Activated effector memory CD4-positive, alpha-beta T cell treated with anti-CD3 and anti-CD28 coated beads, Interleukin-2, amount 50 U/mL, for 16 hours (primary cell): ENCODE data around the gene CYP46A1.
"Not testable (repeated sequence)": the region's sequence is repeated elsewhere in the genome, so short reads cannot be mapped to it uniquely, and the experiment has no call there.

Experiments
- DNase-seq: peaks from one replicate; pipeline ENCODE4 v3.0.0-alpha.2; 2020

Gene CYP46A1

DNA sequence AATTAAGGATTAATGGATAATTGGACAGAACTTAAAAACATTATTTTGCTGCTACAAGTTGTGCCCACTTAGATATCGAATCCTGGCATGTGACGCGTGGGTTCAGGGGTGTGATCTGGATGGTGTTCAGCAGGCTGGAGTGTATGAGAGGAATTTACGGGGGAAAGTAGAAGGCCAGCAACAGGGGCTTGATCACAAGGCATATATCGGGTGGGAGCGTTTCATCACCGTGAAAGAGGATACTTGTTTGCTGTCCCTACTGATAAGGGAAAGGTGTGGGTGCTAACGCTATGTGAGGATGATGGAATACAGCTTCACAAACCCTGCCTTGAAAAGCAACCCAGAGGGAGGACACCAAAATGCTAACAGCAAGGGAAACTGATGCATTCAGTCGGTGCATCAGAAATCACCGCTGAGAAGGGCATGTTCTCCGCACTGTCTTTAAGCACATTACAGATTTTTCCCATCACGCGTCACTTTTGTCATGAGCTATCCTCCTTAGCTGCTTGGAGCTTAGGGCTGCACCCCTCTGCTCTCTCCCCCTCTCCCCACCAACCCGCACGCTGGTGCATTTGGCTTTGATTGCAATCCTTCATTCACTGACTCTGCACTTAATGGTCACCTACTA lies 25.8 kb upstream of the CYP46A1 start:
- no peak for DNase-seq

DNA sequence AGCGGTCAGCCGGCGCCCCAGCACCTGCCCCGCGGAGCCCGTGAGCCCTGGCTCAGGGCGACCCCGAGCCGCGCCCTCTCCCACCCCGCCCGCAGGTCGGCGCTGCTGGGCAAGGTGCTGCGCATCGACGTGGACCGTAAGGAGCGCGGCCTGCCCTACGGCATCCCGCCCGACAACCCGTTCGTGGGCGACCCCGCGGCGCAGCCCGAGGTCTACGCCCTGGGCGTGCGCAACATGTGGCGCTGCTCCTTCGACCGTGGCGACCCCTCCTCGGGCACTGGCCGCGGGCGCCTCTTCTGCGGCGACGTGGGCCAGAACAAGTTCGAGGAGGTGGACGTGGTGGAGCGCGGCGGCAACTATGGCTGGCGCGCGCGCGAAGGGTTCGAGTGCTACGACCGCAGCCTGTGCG lies 24.8 kb upstream of the CYP46A1 start:
- no peak for DNase-seq

DNA sequence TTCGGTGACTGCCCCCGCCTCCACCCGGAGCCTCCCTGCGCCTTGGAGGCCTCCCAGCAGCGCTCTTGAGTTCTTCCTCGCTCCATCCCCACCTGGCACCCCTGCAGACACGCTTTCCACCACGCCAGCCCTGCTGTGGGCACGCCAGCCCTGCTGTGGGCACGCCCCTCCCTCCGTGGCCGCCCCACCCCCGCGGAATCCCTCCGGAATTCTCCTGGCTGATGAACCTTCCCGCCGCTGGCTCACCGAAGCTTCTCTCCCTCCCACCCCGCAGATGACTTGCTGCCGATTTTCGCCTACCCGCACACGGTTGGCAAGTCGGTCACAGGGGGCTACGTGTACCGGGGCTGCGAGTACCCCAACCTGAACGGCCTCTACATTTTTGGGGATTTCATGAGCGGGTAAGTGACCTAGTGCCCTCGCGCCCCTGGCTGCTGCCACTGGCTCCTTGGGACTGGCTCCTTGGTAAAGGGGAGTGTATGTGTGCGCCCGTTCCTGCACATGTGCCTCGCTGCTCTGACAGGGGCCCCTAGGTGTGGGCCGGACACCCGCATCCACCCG lies 24.0 kb upstream of the CYP46A1 start:
- DNase-seq, result no peak

DNA sequence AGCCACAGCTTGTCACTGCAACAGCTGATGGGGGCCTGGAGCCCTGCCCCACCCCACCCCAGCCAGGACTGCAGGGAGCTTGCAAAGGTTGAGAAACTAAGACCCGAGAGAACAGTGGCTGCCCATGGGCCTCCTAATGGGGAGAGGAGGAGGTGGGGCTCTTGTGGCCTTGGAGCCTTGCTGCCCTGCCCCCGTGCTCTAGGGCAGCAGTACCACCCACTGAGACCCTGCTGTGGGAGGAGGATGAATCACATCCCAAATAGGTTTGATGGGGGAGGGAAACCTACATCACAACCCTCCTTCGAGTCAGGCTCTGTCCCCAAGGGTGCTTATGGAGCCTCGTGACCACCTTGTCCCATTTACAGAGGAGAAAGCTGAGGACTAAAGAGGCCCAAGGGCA lies 23.3 kb upstream of the CYP46A1 start:
- no peak for DNase-seq

DNA sequence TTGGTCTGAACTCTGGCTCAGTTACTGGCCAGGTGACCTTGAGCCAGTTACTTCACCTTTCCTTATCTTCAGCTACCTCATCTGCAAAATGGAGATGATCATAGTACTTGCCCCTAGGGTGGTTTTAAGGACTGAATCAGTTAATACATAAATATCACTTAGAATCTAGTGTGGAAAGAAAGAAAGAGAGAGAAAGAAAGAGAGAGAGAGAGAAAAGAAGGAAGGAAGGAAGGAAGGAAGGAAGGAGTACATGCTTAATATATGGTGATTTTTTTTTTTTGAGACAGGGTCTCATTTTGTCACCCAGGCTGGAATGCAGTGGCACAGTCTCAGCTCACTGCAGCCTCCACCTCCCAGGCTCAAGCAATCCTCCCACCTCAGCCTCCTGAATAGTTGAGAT lies 22.9 kb upstream of the CYP46A1 start:
- not testable (repeated sequence) for DNase-seq

DNA sequence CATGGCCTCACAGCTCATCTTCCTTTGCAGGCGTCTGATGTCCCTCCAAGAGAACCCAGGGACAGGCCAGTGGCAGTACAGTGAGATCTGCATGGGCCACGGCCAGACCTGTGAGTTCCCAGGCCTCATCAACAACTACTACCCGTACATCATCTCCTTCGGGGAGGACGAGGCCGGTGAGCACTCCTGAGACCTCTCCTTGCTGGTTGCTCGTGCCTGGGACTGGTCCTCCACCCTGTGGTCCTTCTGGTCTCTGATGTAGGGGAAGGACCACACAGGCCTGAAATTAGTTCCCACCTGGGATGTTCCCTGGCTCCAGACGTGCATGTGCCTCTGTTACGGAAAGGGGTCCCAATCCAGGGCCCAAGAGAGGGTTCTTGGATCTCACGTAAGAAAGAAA lies 21.3 kb upstream of the CYP46A1 start:
- no peak for DNase-seq

DNA sequence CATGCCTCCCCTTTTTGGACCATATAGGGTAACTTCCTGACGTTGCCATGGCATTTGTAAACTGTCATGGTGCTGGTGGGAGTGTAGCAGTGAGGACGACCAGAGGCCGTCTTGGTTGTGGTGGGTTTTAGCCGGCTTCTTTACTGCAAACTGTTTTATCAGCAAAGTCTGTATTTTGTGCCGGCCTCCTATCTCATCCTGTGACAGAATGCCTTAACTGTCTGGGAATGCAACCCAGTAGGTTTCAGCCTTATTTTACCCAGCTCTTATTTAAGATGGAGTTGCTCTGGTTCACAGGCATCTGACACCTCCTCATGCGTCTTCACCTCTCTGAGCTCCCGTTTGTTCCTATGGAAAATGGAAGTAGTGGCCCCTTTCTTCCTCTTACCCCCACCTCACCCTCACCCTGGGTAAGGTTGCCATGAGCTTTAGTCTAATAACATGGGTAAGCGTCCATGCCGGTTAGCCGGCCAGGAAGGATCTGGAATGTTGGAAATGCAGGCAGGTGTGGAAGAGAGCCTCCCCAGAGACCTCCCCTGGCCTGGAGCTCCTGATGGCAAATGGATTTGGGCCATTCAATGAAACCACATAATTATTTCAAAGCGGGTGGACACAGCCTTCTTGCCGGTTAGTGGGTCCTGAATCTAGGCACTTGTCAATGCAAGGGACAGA lies 20.6 kb upstream of the CYP46A1 start:
- no peak for DNase-seq

DNA sequence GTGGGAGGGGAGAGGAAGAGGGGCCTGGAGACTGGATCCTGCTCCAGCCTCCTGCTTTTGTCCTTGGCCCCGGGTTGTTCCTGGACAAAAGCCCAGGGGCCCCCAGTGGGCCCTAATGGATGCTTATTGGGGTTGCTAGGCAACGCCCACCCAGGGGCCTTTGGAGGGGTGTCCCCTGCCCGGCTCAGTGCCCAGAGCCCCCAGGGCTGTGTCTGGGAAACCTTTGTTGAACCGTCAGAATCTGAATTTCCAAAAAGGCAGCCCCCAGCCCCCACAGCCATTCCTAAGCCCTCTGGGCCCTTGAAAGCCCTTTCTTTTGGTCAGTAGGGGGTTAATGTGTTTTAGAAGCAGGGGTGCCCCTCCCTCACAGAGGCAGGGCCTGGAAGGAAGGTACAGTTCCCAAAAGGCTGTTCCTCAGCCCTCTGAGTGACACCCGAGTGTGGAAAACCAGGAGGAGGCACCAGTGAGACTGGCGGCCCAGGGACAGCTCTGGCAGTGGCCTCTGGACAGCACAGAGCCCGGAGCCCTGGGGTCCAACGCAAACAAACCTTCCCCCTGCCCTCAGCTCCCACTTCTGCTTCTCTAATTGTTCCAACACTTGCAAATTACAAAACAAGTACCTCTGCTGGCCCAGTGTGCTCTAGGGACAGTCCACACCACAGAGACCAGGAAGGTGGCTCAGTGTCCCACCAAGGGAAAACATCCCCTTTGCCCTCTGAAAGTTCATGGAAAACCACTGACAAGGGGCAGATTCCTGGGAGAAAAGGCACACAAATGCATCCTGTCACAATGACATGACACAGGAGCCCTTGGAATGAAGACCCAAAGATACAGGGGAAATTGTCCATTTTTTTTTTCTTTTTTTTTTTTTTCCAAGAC lies 19.8 kb upstream of the CYP46A1 start:
- no peak for DNase-seq

DNA sequence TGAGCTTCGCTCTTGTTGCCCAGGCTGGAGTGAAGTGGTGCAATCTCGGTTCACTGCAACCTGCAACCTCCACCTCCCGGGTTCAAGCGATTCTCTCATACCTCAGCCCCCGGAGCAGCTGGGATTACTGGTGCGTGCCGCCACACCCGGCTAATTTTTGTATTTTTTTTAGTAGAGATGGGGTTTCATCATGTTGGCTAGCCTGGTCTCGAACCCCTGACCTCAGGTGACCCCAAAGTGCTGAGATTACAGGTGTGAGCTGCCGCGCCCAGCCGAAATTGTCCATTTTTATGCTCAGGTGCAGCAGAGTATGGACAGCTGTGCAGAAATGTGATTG lies 19.2 kb upstream of the CYP46A1 start:
- DNase-seq, result no peak

DNA sequence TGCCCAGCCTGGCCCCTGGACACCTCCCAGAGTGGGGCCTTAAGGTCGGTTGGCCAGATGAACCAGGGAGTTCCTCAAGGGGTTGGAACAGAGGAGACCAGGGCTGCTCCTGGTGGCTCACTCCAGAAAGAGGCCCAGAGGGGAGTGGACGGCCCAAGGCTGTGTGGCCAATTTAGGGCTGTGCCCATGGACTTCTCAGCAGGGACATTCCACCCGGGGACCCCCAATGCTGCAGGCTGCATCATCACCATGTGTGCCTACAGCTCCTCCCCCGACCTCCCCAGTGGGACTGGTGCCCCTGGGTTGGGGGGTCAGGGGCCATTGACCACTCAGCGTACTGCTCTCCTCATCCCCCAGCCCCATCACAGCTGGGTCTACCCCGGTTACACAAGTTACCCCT lies 17.6 kb upstream of the CYP46A1 start:
- no peak for DNase-seq

DNA sequence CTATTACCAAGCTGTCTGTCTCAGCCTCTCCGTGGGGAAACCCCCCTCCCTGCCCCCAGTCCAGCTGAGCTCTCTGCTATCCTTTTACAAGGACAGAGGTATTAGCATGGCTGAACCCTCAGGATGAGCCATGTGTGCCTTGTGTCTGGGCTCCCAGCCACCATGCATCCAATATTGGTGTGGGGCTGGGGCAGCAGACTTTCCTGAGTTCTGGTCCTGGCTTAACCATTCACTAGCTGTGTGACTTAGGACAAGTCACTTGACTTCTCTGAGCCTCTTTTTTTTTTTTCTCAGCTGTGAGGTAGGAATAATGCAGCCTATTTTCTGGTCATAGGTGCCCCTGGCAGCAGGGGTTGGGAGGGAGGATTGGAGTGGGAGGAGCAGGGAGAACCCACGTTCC lies 17.1 kb upstream of the CYP46A1 start:
- DNase-seq, result no peak

DNA sequence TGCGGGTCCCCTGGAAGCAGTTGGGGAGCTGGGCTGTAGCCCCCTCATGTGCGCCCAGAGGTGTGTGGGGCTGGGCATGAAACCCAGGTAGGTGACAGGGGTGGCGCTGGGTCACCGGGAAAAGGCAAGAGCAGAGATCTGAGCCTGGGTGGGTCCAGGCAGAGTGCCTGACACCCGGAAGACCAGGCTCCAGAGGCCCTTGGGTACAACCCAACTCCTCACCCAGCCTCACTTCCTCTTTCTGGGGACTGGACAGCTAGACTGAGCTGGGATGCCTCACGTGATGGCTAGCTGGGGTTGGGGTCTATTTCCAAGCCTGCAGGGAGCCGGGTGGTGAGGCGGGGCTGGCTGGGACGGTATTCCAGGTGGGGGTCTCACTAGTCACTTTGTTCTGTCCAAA lies 16.3 kb upstream of the CYP46A1 start:
- DNase-seq, result no peak

DNA sequence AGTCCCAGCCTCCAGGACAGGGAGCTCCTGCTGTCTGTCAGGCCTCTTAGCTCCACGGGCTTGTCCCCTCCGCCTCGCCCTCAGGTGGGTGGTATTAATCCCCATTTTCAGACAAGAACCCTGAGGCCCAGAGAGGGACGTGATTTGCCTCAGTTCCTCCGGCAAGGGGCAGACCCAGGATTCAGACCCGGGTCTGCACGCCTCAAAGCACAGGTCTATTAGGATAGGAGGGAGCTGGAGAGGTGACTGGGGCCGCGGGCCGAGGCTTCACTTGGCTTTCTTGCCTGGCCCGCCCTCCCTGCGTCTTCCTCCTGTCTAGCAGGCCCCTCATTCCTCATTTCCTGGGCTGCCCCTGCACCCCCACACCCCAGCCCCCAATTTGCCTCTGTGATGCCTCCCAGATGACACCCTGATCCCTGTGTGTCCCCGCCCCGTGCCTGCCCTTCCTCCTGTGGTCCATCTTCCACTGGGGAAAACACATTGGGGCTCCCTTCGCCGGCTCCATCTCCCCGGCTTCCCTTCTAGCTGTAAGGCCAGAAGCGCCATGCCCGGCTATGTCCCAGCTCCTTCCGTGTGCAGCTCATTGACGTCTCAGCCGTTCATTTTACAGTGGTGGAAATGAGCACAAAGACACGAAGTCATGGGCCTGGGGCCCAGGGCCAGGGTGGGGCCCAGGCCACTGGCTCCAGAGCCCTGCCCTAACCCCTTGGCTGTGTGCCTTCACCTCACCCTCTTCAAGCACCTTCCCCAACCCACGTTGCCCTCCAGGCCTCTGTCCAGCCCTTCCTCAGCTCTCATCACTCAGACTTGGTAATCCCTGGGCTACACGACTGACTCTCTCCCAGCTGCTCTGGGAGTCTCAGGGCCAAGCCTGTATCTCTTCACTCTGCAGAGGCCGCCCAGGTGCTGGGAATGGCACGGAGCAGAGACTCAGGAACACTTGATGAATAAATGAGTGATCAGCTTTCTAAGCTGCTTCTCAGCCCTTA lies 15.5 kb upstream of the CYP46A1 start:
- DNase-seq, result no peak

DNA sequence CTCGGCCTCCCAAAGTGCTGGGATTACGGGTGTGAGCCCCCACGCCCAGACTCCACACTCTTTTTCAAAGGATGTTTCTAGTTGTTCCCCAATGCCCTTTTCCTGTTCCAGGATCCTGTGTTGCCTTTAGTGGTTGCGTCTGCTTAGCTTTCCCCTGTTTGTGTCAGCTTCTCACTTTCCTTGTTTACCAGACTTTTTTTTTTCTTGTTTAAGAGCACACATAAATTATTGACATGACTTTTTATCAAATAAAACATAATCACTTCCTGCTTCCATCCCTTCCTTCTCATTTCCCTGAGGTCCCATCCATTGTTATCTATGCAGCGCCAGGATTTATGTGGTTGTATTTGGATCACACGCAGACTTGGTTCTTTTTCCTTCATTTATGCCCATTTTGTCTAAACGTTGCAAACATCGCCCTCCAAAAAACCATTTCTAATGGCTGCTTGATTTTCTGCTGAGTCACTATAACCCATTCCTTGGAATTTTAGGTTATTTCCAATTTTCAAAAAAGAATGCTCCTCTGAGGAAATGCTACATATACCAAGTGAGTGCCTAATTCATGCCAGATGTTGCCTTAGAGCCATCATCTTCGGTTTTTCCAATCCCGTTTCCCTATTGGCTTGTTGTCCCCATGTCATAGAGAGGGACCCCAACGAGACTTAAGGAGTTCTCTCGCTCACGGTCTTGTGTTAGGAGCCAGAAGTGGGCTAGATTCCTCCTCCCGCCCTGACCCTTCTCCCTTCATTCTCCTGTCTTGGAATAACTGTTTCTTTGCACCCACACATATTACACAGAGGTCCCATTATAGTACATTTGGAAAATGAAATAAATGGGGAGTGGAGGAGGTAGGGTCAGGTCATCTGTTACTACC lies 13.5 kb upstream of the CYP46A1 start:
- no peak for DNase-seq

DNA sequence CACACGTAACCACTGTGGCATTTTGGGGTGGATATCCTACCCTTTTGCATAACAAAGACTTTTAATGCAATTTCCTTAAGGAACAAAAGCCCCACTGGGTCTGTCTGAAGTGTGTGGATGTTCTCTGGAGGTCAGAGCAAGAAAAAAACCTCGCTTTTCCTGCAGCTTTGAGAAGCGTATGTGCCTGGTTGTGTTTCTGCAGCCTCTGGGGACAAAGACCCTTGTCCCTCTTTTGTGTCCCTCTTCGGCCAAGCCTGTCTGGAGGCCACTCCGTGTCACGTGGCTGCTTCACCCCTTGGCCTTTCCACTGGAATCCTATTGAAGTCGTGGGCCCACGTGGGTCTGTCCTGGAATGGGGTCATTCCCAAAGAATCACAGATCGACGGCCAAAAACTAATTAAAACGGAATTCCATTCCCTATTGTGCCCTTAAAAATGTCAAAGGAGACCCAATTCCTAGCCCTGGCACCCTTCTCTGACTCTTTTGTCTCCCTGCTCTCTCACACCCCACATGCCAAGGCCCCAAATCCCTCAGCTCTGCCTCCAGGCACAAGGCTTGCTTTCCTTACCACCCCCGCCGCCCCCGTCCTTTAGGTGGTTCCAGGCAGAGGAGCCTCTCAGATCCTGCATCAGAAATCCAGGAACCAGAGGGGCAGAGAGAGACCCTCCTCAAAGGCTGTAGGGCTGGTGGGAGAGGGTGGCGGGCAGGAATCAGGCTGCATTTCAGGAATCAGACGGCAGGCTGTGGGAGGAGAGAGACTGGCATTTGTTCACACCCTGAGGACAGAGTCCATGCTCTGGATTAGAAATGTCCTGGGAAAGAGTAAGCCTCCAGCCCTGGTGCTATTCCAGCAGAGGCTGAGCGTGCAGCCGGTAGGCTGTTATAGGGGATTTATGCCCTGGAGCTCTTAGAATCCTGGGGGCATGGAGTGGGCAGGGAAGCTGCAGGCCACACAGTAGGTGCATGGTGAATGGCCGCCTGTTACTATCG lies 12.6 kb upstream of the CYP46A1 start:
- DNase-seq, result no peak

DNA sequence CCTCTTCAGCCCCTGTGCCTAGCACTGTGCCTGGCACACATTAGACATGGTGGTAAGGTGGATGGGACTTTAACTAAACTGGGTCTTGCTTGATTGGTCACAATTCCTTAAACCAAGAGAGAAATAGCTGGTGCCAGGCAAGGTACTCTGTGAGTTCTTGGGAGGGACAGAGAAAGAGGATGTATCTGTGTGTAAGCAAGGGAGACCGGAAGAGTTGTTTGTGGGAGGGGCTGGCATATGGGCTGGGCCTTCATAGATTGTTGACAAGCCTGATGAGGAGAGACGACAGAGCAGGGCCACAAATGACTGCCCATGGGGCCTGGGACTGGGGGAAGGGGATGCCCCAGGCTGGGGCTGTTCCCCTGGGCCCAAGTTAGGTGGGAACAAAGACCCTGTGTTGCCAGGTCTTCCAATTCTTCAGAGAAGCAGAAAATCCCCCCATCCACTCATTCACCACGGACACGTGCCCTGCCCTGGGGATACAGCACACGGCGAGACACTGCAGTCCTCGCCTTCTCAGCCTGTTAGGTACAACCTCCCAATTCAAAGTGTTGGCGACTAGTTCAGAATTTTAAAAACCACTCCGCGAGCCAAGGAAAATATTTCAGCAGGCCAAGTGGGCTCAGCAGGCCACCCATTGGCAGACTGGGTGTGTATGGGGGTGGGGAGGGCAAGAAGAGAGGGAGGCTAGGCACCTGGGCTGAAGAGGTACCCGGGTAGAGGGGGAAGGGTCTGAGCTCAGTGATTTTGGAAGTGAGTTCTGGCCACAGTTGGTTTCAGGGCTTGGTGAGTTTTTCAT lies 11.4 kb upstream of the CYP46A1 start:
- DNase-seq, result no peak

DNA sequence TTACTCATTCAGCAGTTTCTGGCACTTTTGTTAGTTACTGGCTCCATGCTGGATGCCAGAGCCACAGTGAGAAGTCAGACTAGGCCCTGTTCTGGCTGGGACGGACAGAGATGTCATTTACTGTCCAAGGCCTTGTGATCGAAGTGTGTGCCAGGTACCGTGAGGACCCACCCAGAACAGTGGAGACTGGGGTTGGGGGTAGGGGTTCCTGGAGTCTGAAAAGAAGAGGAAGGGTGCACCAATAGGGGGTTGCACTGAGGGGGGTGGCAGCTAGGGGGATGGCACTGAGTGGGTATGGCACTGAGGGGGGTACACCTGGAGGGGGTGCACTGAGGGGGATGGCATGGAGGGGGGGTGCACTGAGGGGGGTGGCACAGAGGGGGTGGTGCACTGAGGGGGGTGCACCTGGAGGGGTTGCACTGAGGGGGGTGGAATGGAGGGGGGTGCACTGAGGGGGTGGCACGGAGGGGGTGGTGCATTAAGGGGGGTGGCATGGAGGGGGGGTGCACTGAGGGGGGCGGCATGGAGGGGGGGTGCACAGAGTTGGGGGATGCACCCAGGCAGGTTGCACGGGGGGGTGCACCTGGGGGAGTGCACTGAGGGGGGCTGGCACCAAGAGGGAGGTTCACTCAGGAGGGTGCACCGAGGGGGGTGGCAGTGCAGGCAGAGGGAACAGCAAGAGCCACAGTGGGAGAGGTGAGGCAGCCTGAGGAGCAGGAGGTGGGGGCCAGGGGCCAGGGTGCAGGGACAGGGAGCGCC lies 10.6 kb upstream of the CYP46A1 start:
- DNase-seq, result no peak

DNA sequence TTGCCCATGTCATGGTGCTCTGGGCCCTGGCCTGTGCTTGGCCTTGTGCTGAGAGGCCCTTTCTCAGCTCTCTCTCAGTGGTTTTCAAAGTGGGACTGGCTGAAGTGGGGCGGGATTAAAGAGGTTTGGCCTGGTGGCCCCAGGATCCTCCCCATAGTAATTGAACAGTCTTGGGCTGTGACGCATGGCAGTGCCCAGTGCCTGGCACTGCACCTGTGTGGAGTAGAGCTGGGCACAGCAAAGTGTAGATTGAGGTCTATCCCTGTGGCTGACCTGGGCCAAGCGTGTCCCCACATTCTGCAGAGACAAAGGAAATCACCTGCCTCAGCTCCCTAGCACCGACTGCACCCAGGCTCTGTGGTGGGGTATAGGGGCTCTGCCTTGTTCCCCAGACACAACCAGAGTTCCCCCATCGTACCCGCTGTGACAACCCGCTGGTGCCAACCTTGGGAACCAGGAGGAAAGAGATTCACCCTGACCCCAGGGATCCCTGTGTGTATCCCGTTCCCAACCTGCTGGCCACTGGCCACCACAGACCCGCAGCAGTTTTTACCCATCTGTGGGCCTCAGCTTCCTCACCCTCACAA lies 9.9 kb upstream of the CYP46A1 start:
- DNase-seq, result no peak
